ENCODE results near the gene FAM3B. TPM values are rescaled to one million over a fixed set of nuclear protein-coding genes. Genes with fewer than 3 reads are reported as not detected.

Gene FAM3B
- total RNA-seq, 2 donors from 2014 or later: 50.4 to 74.5 TPM

DNA sequence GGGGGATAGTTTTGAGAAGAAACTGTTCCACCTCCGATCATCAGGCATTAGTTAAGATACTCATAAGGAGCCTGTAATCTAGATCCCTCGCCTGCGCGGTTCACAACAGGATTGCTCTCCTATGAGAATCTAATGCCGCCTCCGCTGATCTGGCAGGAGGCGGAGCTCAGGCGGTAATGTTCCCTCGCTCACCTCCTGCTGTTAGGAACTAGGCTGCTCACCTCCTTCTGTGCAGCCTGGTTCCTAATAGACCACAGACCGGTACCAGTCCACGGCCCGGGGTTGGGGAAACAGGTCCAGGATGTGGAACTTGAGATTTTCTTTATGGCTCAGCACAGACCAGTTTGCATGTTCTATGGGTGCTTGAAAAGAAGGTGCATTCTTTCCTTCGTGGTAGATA lies 27.2 kb upstream of the FAM3B start:
- TF ChIP-seq POLR2A (IDR thresholded peaks at IDR 0.05): no peak
- TF ChIP-seq, protein P1, sequence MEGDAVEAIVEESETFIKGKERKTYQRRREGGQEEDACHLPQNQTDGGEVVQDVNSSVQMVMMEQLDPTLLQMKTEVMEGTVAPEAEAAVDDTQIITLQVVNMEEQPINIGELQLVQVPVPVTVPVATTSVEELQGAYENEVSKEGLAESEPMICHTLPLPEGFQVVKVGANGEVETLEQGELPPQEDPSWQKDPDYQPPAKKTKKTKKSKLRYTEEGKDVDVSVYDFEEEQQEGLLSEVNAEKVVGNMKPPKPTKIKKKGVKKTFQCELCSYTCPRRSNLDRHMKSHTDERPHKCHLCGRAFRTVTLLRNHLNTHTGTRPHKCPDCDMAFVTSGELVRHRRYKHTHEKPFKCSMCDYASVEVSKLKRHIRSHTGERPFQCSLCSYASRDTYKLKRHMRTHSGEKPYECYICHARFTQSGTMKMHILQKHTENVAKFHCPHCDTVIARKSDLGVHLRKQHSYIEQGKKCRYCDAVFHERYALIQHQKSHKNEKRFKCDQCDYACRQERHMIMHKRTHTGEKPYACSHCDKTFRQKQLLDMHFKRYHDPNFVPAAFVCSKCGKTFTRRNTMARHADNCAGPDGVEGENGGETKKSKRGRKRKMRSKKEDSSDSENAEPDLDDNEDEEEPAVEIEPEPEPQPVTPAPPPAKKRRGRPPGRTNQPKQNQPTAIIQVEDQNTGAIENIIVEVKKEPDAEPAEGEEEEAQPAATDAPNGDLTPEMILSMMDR (IDR thresholded peaks at IDR 0.05): peak in 2 of 7 experiments; percentile 10 to 32
- Histone ChIP-seq H3K9me3 (no peaks in the 10 kb centered on the region), H3K36me3 (replicated peaks in 1 of 2; ENCODE audit: insufficient read depth in 1 of 2, low read depth in 2 of 2) (no peaks in the 10 kb centered on the region), H3K4me1 (no peaks in the 10 kb centered on the region), H3K27ac (no peak overlapping the region), H3K27me3 (no peaks in the 10 kb centered on the region), H3K4me3 (no peak overlapping the region)
- intact Hi-C loops (cut with DNase I): no loop called here
- WGBS, 2 donors: 63 to 68% methylated on average over 13 of the region's 13 CpGs
- ATAC-seq (peak; percentile 42), DNase-seq (peak in 3 of 4 donors; percentile 18 to 53 (median 23))

DNA sequence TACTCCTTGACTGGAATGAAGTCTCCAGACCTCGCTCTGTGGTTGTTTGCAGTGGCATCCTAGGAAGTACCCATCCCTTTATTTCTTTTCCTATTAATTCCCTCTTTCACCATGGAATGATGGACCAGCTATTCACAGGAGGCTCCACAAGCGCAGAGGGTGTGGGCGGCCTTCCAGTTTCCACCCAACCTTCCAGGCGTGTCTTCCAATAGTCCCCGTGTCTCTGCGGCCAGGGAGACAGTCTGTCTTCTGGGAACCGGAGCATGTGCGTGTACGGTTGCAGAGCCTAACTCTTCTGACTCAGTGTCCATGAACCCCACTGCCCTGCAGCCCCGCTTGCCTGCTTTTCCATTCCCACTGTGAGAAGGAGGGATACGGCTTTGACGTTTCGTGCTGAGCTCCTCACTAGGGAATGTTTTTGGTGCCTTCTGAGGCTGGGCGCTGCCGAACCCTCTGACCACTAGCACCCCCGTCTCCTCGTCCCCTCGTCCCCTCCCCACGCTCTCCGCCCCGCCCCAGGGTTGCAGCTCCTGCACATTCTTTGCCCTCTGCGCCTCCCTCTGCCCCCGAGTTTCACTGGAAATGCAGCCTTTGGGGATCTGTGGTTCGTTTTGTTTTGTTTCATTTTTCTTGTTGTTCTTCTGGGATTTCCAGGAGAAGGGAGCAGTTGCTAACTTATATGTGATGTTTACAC lies 26.3 kb upstream of the FAM3B start:
- Histone ChIP-seq H3K9me3 (no peaks in the 10 kb centered on the region), H3K27me3 (no peaks in the 10 kb centered on the region), H3K27ac (no peak overlapping the region), H3K4me3 (no peak overlapping the region), H3K4me1 (no peaks in the 10 kb centered on the region), H3K36me3 (replicated peaks in 1 of 2; ENCODE audit: insufficient read depth in 1 of 2, low read depth in 2 of 2) (no peaks in the 10 kb centered on the region)
- intact Hi-C loops (cut with DNase I): loop anchor here (10.0 kb wide), 1 partner anchor 75 kb away; the partner anchor contains the start of gene MX2
- no peak for DNase-seq
- TF ChIP-seq POLR2A (IDR thresholded peaks at IDR 0.05): no peak
- TF ChIP-seq, protein P1 (IDR thresholded peaks at IDR 0.05): no peak
- ATAC-seq: no peak
- WGBS, 2 donors: 71 to 82% methylated on average over 24 of the region's 24 CpGs

DNA sequence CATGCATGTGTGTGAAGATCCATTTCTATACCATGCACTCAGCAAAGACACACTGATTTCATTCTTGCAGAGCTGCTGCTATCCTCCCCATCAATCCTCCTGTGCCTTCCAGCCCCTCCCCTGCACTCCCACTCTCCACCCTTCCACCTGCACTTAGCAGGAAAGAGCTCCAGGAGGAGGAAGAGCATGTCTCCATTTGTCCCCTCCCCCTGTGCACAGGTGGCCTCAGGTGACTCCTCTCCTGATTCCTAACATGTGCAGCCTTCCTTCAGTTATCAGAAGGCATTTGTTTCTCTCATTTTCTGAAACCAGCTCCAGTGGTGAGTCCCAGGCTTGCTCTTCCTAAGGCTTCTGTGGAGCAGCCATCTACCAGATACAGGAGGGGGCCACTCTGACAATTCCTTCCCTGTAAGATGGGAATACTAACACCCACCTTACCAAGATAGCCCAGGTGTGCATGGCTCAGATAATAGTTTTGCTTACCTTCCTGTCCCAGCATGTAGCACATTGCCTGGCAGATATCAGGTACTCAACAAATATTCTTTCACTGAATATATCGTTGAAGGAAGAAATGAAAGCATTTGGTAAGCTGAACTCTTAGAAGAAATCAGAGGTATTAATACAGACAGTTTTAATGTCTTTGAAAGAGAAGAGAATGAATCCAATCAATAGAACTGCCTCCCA lies 21.9 kb upstream of the FAM3B start:
- no peak for ATAC-seq
- Histone ChIP-seq H3K9me3 (no peaks in the 10 kb centered on the region), H3K4me1 (no peaks in the 10 kb centered on the region), H3K27me3 (no peaks in the 10 kb centered on the region), H3K4me3 (no peak overlapping the region), H3K36me3 (replicated peaks in 1 of 2; ENCODE audit: insufficient read depth in 1 of 2, low read depth in 2 of 2) (no peaks in the 10 kb centered on the region), H3K27ac (no peak overlapping the region)
- DNase-seq: no peak
- WGBS, 2 donors: 29 to 58% methylated on average over 1 of the region's 1 CpG
- TF ChIP-seq, protein P1 (IDR thresholded peaks at IDR 0.05): no peak
- no peak for TF ChIP-seq POLR2A (IDR thresholded peaks at IDR 0.05)
- intact Hi-C loops (cut with DNase I): loop anchor here (10.0 kb wide), 1 partner anchor 70 kb away; the partner anchor contains the start of gene MX2

DNA sequence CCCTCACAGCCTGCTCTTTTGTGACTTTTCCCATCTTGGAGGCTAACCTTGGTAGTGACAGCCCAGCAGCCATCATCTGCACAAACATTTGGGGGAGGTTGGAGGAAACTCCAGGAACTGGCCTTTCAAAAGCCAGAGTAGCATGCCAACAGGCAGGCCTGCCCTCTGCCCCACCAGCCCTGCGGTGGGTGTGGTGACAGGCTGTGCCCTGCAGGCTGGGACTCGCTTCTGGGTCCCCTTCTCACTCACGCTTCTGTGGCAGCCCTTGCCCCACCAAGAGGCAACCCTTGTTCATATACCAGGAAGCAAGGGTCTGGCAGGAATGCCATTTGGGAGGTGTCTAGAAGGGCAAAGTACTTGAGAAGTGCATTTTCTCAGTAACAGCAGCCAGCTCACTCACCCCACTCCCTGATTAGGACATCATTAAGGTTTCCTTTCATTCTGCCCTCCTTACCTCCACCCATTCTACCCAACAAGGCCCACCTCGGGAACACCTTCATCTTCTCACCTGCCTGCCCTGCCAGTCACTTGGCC lies 20.8 kb upstream of the FAM3B start:
- no peaks in the 10 kb centered on the region for H3K27me3 ChIP-seq
- ATAC-seq (no peak), DNase-seq (no peak)
- WGBS, 2 donors: 86 to 98% methylated on average over 4 of the region's 4 CpGs
- H3K4me3 ChIP-seq: no peak overlapping the region
- no peaks in the 10 kb centered on the region for H3K9me3 ChIP-seq
- H3K27ac ChIP-seq: no peak overlapping the region
- no peaks in the 10 kb centered on the region for H3K4me1 ChIP-seq
- intact Hi-C loops (cut with DNase I): loop anchor here (10.0 kb wide), 1 partner anchor 69 kb away; the partner anchor contains the start of gene MX2
- no peaks in the 10 kb centered on the region for H3K36me3 ChIP-seq (replicated peaks in 1 of 2; ENCODE audit: insufficient read depth in 1 of 2, low read depth in 2 of 2)
- TF ChIP-seq POLR2A (IDR thresholded peaks at IDR 0.05): no peak
- TF ChIP-seq, protein P1 (IDR thresholded peaks at IDR 0.05): no peak
